Motor neuron (in vitro differentiated cells): Measurements from ENCODE around the gene USP15. TPM values are rescaled to one million over a fixed set of nuclear protein-coding genes. Genes with fewer than 3 reads are reported as not detected.
A peak's percentile ranks its signal among the peaks of the same experiment; 100 is the strongest.

ENCODE experiments used
- ATAC-seq, 8 experiments: fragments of 200-7000 bp; cut with Tn5 transposase; replicated peaks in 6 of 8; 2 replicates each; pipeline ENCODE4 v1.8.0; 2021; ENCODE audit warnings: mild to moderate bottlenecking in 8 of 8, moderate library complexity in 8 of 8
- H3K27ac ChIP-seq, 2 donors: fragments of 250-450 bp; sonication (Bioruptor Pico); 2 replicates each; pipeline ENCODE4 v1.9.0; 2021; ENCODE audit warnings: antibody characterized with exemption in 2 of 2, mild to moderate bottlenecking in 2 of 2, moderate library complexity in 1 of 2
- H3K4me1 ChIP-seq, 2 donors: fragments of 250-450 bp; sonication (Bioruptor Pico); replicated peaks in 1 of 2; 2 replicates each; pipeline ENCODE4 v1.6.1; 2021; ENCODE audit warnings: antibody characterized with exemption in 2 of 2, mild to moderate bottlenecking in 2 of 2, moderate library complexity in 1 of 2
- H3K4me3 ChIP-seq, 5 donors: fragments of 250-450 bp; sonication (Bioruptor Pico); 2 replicates each; pipeline ENCODE4 v1.9.0; 2021; ENCODE audit warnings: antibody characterized with exemption in 5 of 5, mild to moderate bottlenecking in 5 of 5, moderate library complexity in 4 of 5
- WGBS, 10 experiments: fragments of 450-650 bp; shearing (Covaris generic); methylation state at CpG; one replicate each; pipeline ENCODE4 v1.0.0; 2022; 5-methylcytosine and 5-hydroxymethylcytosine counted together
- in situ Hi-C, 9 experiments: fragments of 400-800 bp; cut with MboI; loops; one replicate each; pipeline ENCODE4 v1.15.0; 2021; ENCODE audit warnings: low sequenced_read_pairs in 9 of 9, low pct_unique_long_range_greater_than_20kb in 2 of 9; ENCODE audit not compliant: unreplicated experiment in 9 of 9
- total RNA-seq, 8 experiments: library from RNA; unstranded; fragments of 300-600 nt; gene quantifications; 2 replicates each; pipeline versions ENCODE4 v1.2.3 to v1.2.4, GENCODE V29; 2022

The USP15 gene
- total RNA-seq, 8 experiments from 2014 or later: 47.1 to 92.0 (median 67.7) TPM

- 61 to 90% (median 81%) methylated on average over 2 to 3 of the region's 3 CpGs; no CpG with 5 or more reads in 1 of the 10 experiments for WGBS, 10 experiments
- in situ Hi-C loops: no loop called here
- H3K4me3 ChIP-seq: no peak overlapping the region
- no peak for ATAC-seq
- no peak overlapping the region for H3K27ac ChIP-seq
- H3K4me1 ChIP-seq: no peaks in the 10 kb centered on the region
These were observed 12.7 kb upstream of the USP15 start for GRCh38 chr12:62247281-62248045.

DNA sequence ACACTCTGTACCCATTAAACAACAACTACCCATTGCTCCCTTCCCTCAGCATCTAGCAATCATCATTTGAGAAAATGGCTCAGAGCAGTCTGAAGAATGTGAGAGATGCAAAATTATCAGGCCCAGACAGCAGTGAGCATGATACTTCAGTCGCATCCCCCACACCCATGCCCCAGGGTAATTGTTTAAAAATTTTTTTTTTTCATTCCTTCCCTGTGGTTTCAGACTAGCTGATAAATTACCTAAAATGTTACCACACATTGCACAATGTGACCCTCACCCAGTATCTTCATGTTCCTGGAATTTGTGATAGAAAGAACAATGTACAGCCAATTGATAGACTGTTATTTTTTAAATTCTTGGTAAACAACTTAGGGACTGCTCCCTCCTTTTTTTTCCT is 11.3 kb upstream of the USP15 start:
- ATAC-seq: peak in 2 of 8 experiments; percentile 36 to 51
- 0 to 100% (median 56%) methylated on average over 1 of the region's 1 CpG; no CpG with 5 or more reads in 4 of the 10 experiments for WGBS, 10 experiments

GRCh38 chr12:62249419-62249818 is 10.8 kb upstream of the USP15 start:
- no peak overlapping the region for H3K27ac ChIP-seq
- 74 to 100% (median 93%) methylated on average over 1 to 2 of the region's 2 CpGs; no CpG with 5 or more reads in 1 of the 10 experiments for WGBS, 10 experiments
- no peaks in the 10 kb centered on the region for H3K4me1 ChIP-seq
- in situ Hi-C loops: no loop called here
- no peak for ATAC-seq
- H3K4me3 ChIP-seq: no peak overlapping the region

More for the DNA sequence above, 11.3 kb upstream of the USP15 start:
- no peak overlapping the region for H3K4me3 ChIP-seq
- no peaks in the 10 kb centered on the region for H3K4me1 ChIP-seq
- in situ Hi-C loops: no loop called here
- no peak overlapping the region for H3K27ac ChIP-seq

- H3K27ac ChIP-seq: no peak overlapping the region
- WGBS, 10 experiments: 8 to 100% (median 89%) methylated on average over 1 to 3 of the region's 3 CpGs; no CpG with 5 or more reads in 2 of the 10 experiments
These were observed 9.3 kb upstream of the USP15 start for GRCh38 chr12:62250671-62251608.

GRCh38 chr12:62251609-62251958 is 8.6 kb upstream of the USP15 start:
- Histone ChIP-seq H3K4me1 (no peaks in the 10 kb centered on the region), H3K27ac (no peak overlapping the region), H3K4me3 (no peak overlapping the region)
- in situ Hi-C loops: no loop called here
- no peak for ATAC-seq

More at GRCh38 chr12:62250671-62251608, 9.3 kb upstream of the USP15 start:
- Histone ChIP-seq H3K4me3 (no peak overlapping the region), H3K4me1 (no peaks in the 10 kb centered on the region)
- ATAC-seq: peak in 2 of 8 experiments; percentile 86 to 88
- in situ Hi-C loops: no loop called here

- 79 to 100% (median 93%) methylated on average over 1 to 4 of the region's 4 CpGs; no CpG with 5 or more reads in 5 of the 10 experiments for WGBS, 10 experiments
- Histone ChIP-seq H3K4me3 (no peak overlapping the region), H3K4me1 (no peaks in the 10 kb centered on the region), H3K27ac (no peak overlapping the region)
- in situ Hi-C loops: no loop called here
- ATAC-seq: no peak
These were observed 7.6 kb upstream of the USP15 start for GRCh38 chr12:62252576-62252975.

GRCh38 chr12:62254967-62255366 is 5.2 kb upstream of the USP15 start:
- WGBS, 10 experiments: 83 to 96% (median 92%) methylated on average over 3 of the region's 3 CpGs
- Histone ChIP-seq H3K4me1 (peaks cover 6% of the 10 kb centered on the region in 2 donors), H3K4me3 (no peak overlapping the region), H3K27ac (no peak overlapping the region)
- in situ Hi-C loops: no loop called here
- no peak for ATAC-seq

DNA sequence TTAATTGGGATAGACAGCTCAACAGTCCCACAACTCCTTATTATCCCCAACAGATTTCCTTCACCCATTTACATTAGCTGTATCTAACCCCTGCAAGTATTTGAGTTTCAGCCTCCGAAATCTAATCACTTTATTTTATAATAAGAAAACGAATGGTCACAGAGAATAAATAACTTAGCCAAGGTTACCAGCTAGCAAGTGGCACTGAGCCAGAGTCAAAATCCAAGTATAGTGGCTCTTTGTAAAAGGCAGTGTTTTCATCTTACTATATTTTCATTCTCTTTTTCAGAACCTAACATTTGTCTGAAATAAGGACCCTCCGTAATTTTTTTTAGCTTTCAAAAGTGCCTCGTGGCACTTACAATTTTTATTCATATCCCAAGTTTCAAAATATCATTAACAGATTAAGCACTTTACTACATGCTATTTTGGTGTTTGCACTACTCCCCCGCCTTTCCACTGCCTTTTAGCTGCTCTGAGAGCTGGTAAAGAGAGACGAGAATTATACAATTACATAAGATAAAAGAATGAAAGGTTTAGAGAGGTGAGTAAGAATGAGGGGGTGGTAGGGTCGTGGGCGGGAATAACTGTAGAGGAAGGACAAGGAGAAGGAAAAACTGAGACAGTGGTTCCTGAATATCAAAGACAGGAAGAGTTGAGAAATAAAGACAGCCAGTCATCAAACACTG is 3.7 kb upstream of the USP15 start:
- Histone ChIP-seq H3K4me3 (no peak overlapping the region), H3K27ac (no peak overlapping the region), H3K4me1 (peaks cover 6 to 9% of the 10 kb centered on the region in 2 donors)
- in situ Hi-C loops: no loop called here
- 56 to 86% (median 75%) methylated on average over 1 to 8 of the region's 8 CpGs for WGBS, 10 experiments
- ATAC-seq: no peak

DNA sequence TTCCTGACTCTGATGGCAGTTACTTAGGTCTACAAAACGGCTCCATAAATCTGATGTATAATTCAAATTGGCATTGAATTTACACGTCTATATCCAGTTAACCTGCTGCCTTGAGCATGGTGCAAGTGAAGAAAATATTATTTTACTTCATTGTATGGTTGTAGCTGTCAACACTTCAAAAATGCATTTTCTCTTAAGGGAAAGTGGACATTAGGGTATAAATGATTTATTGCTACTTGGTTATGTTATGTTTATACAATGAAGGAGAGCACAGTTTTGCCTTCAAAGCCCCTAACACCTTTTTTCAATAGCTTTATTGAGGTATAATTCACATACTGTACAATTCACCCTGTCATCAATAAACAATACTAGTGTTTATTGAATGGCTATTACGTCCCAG is 2.0 kb upstream of the USP15 start:
- peaks cover 6 to 19% of the 10 kb centered on the region in 2 donors for H3K4me1 ChIP-seq
- ATAC-seq: no peak
- 80 to 100% (median 94%) methylated on average over 1 to 3 of the region's 3 CpGs; no CpG with 5 or more reads in 1 of the 10 experiments for WGBS, 10 experiments
- no peak overlapping the region for H3K4me3 ChIP-seq
- in situ Hi-C loops: no loop called here
- no peak overlapping the region for H3K27ac ChIP-seq

- no peak for ATAC-seq
- H3K27ac ChIP-seq: peak overlapping the region; percentile 88 to 93
- H3K4me1 ChIP-seq: peaks cover 6 to 19% of the 10 kb centered on the region in 2 donors
- peak overlapping the region; percentile 74 to 95 (median 84) for H3K4me3 ChIP-seq
- in situ Hi-C loops: no loop called here
- WGBS, 10 experiments: 17 to 62% (median 50%) methylated on average over 4 to 10 of the region's 10 CpGs
These were observed 1.1 kb upstream of the USP15 start for GRCh38 chr12:62258941-62259630.

DNA sequence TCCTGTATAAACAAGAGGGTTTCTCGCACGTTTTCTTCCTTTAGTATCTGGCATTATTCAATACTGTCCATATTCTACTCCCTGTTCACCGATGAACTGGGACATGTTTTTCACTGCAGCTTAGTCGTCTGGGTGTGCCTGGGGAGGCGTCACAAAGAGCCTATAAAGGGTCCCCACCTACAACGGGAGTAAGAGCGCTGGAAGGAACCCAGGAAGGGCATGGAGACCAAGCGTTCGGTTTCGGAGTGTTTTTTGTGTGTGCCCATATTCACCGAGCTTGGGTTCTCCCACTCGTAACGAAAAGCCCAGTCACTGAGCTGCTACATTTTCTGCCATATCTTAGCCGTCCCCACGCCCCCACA is 592 bp upstream of the USP15 start:
- 0 to 12% (median 2%) methylated on average over 1 to 13 of the region's 15 CpGs; no CpG with 5 or more reads in 2 of the 10 experiments for WGBS, 10 experiments
- H3K27ac ChIP-seq: peak overlapping the region; percentile 88 to 93
- H3K4me3 ChIP-seq: peak overlapping the region; percentile 74 to 95 (median 84)
- H3K4me1 ChIP-seq: peaks cover 6 to 19% of the 10 kb centered on the region in 2 donors
- in situ Hi-C loops: no loop called here
- ATAC-seq: peak in 7 of 8 experiments; percentile 32 to 60 (median 39)
